ENCODE data around the gene SLC49A3.
A peak's percentile ranks its signal among the peaks of the same experiment; 100 is the strongest.
"Not testable (repeated sequence)": the region's sequence is repeated elsewhere in the genome, so short reads cannot be mapped to it uniquely, and the experiment has no call there.

Gene SLC49A3

DNA sequence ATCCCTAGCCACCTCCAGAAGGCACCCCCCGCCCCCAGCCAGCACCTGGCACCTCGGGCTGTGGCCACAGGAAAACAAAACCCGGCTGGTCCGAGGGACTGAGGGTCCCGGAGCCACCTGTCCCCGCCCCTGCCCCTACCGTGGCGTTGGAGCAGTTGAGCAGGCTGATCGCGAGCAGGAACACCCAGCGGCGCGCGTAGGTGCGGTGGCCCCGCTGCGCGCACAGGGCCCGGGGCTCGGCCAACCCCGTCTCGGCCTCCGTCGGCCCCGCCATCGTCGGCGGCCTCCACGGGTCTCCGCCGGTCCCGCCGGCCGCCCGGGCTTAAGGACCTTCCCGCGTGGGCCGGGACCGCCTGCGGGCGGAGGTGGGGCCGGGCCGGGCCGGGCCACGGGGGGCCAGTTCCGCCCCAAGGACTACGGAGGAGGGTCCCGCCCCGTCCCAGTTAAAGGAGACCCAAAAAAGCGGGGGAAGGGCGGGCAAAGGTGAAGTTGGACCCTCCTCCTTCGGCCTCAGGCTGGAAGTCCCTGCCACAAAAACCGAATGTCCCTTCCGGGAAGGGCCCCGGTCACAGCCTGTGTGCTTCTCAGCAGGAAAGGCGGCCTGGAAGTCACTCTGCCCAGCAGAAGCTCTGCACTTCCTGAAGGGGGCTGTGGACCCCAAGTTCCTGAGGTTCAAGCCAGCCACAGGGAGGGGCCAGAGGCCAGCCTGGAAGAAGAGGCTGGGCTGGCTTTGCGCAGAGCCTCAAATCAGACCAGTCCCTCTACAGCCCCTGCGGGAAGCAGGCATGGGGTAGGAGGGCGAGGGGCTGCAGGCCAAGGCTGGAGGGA lies at the start of gene SLC49A3:
Gene SLC49A3, minus strand, starts transcription at position 298 of the 828 bp plus-strand sequence. Its CDS starts 24 bp downstream, at position 274.
- TF ChIP-seq, protein P1, sequence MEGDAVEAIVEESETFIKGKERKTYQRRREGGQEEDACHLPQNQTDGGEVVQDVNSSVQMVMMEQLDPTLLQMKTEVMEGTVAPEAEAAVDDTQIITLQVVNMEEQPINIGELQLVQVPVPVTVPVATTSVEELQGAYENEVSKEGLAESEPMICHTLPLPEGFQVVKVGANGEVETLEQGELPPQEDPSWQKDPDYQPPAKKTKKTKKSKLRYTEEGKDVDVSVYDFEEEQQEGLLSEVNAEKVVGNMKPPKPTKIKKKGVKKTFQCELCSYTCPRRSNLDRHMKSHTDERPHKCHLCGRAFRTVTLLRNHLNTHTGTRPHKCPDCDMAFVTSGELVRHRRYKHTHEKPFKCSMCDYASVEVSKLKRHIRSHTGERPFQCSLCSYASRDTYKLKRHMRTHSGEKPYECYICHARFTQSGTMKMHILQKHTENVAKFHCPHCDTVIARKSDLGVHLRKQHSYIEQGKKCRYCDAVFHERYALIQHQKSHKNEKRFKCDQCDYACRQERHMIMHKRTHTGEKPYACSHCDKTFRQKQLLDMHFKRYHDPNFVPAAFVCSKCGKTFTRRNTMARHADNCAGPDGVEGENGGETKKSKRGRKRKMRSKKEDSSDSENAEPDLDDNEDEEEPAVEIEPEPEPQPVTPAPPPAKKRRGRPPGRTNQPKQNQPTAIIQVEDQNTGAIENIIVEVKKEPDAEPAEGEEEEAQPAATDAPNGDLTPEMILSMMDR (IDR thresholded peaks at IDR 0.05; ENCODE audit: extremely low read depth, missing control alignments): no peak
- peak; percentile 61 for DNase-seq (ENCODE audit: low spot score)

DNA sequence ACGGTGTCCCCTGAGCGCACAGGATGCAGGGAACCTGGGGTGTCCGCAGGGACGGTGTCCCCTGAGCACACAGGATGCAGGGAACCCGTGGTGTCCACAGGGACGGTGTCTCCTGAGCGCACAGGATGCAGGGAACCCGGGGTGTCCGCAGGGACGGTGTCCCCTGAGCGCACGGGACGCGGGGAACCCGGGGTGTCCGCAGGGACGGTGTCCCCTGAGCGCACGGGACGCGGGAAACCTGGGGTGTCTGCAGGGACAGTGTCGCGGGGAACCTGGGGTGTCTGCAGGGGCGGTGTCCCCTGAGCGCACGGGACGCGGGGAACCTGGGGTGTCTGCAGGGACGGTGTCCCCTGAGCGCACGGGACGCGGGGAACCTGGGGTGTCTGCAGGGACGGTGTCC lies 47.6 kb upstream of the SLC49A3 start:
- not testable (repeated sequence) for DNase-seq (ENCODE audit: low spot score)

DNA sequence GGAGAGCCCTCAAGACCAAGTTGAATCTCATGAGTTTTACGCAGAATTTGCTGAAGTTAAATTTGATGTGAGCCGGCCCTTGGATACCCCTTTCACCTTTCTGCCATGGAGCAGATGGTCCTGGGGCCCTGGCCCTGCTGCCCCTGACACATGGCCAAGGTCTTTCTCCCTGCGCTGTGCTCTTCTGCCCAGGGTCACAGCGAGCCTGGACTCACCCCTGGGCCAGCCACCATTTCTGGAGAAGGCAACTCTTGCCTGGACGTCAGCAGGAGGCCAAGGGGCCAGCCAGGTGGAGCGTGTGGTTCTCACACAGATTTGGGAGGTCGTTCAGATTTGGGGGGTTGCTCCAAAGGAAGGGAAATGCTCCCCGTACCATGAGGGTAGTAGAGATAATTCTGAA lies 46.6 kb upstream of the SLC49A3 start:
- no peak for DNase-seq (ENCODE audit: low spot score)
- TF ChIP-seq, protein P1 (IDR thresholded peaks at IDR 0.05; ENCODE audit: extremely low read depth, missing control alignments): no peak

DNA sequence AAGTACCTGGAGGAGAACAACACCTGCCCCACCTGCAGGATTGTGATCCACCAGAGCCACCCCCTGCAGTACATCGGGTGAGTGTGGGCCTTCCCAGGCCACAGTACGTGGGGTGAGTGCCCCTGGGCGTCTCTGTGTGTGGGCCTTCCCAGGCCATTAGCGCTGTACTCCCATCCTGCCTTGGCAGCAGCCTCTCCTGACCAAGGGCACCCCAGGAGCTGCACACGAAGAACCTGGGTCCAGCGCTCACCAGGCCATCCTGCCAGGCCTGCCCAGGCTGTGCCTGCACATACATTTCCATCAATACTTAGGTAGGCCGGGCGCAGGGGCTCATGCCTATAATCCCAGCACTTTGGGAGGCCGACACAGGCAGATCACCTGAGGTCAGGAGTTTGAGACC lies 46.0 kb upstream of the SLC49A3 start:
- TF ChIP-seq, protein P1 (IDR thresholded peaks at IDR 0.05; ENCODE audit: extremely low read depth, missing control alignments): no peak
- no peak for DNase-seq (ENCODE audit: low spot score)

DNA sequence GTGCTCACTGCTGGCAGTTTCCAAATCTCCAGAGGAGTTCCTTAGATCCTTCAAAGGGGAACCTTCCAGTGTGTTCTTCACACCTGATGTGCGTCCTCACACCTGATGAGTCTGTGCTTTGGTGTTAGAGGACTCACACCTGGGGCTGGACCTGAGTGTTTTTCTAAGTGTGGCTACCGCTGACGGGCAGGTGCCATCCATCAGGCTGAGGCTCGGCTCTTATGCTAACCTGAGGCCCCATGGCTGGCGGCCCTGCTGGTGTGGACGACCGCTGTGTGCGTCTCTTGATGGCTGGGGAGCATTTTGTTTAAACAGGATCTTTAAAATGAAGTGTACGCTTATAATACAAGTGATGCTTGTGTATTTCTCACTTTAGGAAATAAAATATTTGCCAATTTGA lies 45.1 kb upstream of the SLC49A3 start:
- no peak for DNase-seq (ENCODE audit: low spot score)

DNA sequence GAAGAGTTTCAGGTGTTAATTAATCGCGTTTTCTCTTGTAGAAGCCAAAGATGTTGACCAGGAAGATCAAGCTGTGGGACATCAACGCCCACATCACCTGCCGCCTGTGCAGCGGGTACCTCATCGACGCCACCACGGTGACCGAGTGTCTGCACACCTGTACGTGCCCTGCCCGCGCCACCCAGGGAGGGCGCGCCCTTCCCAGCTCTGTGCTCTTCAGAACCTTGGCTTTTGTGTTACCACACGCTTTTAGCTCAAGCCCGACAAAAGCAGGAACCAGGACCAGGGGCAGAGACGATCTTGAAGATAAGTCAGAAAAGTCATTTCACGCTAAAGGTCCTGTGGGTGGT lies 44.7 kb upstream of the SLC49A3 start:
- TF ChIP-seq, protein P1 (IDR thresholded peaks at IDR 0.05; ENCODE audit: extremely low read depth, missing control alignments): no peak

More for the DNA sequence above, 45.1 kb upstream of the SLC49A3 start:
- TF ChIP-seq, protein P1 (IDR thresholded peaks at IDR 0.05; ENCODE audit: extremely low read depth, missing control alignments): no peak

DNA sequence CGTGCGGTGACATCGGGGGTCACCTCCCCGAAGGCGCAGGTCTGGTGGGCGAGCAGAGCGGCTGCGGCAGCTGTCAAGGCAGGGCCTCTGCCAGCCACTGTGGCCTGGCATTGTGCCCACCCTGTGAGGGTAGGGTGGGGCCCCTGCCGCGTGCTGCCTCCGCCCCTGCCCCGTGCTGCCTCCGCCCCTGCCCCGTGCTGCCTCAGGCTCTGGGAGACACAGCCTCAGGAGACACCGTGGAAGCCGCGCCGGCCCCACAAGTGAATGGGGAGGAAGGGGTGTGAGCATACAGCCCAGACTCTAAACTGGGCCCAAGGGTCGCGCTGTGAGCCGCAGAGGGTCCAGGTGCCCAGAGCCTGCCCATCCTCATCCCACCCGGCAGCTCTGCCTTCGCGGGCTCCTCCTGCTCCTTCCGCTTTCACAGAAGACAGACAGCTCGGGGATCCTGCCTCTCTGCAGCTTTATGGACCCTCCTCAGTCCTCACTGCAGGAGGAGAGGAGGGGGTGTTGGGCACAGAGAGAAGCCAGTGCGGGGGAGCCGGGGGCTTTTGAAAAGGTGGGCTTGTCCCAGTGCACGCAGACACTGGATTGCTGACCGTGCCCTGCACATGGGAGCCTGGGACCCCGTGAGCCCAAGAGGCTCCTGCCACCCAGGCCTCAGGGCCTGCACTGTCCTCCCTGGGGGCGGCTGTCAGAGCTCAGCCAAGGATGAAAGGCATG lies 44.1 kb upstream of the SLC49A3 start:
- TF ChIP-seq, protein P1 (IDR thresholded peaks at IDR 0.05; ENCODE audit: extremely low read depth, missing control alignments): no peak

More for the DNA sequence above, 44.7 kb upstream of the SLC49A3 start:
- no peak for DNase-seq (ENCODE audit: low spot score)

More for the DNA sequence above, 44.1 kb upstream of the SLC49A3 start:
- no peak for DNase-seq (ENCODE audit: low spot score)
